HG03280 (cell line): ENCODE results near the gene FBXO40.

Experiments used
- ATAC-seq: cut with Tn5 transposase; IDR thresholded peaks from one replicate; pipeline ENCODE4 v1.9.1; 2021; ENCODE audit warnings: mild to moderate bottlenecking, moderate library complexity; ENCODE audit not compliant: unreplicated experiment

The FBXO40 gene

DNA sequence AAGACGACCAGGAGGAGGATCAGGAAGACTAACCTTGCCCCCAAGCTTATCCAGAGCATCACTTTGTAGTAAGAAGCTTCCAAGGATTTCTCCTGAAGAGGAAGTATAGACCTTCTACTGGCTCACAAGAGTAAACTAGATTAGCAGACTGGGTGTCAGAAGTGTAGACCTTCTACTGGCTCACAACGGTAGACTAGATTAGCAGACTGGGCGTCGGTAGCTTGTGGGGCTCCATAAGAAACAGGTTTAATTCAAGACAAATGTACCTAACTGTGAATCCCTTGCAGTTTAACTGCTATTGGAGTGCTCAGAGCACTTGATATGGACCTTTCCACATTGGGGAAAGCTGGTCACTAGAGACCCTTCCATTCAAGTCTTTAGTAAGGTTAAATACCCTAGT is 12.9 kb downstream of the FBXO40 start:
- no peak for ATAC-seq

- ATAC-seq, result no peak
These were observed 26.5 kb downstream of the FBXO40 start for GRCh38 chr3:121619691-121620090.

DNA sequence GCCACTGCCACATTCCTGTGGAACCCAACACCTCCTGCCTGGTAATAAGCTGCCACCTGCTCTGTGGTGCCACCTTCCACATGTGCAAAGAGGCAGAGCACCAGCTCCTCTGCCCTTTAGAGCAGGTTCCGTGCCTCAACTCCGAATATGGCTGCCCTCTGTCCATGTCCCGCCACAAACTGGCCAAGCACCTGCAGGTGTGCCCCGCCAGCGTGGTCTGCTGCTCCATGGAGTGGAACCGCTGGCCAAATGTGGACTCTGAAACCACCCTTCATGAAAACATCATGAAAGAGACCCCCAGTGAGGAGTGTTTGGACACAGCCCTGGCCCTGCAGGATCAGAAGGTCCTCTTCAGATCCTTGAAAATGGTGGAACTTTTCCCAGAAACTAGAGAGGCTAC is 28.3 kb downstream of the FBXO40 start:
- no peak for ATAC-seq

GRCh38 chr3:121624147-121624899 is 31.1 kb downstream of the FBXO40 start:
- ATAC-seq, result no peak

GRCh38 chr3:121626495-121626894 is 33.3 kb downstream of the FBXO40 start:
- no peak for ATAC-seq

DNA sequence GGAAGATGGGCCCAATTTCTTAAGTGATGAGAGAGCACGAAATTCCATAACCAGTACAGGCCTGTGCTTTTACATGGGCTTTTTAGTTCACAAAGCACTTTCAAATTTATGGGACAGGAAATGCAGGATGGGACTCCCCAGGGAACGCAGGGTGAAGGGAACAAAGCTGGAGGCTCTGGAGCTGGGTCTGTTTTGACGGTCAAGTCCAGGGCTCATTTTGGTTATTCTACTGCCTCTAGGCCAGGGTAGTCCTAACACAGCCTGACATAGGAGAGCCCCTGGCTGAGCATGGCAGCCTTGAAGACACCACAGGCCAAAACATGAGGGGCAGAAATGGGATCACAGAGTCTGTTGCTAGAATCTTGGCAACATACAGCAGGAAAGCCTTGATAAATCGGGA is 34.0 kb downstream of the FBXO40 start:
- no peak for ATAC-seq

DNA sequence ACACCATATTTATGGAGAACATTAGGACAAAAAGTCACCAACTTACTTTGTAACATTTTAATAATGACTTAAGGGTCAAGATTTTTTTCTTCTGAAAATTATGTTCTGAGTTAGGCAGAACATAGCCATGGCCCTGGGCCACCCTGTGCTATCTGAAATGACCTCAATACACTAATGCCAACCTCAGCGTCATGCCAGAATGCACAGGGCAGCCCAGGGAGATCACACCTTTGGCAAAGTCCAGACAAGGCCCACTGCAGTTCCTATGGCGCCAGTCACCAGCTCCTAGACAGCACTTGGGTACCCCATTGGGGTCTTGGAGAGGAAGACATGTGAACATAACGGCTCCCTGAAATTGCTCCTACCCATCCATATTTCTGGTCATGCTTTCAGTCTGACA is 34.4 kb downstream of the FBXO40 start:
- ATAC-seq, result no peak

GRCh38 chr3:121629601-121630000 is 36.4 kb downstream of the FBXO40 start:
- no peak for ATAC-seq

GRCh38 chr3:121630355-121630754 is 37.2 kb downstream of the FBXO40 start:
- no peak for ATAC-seq

- ATAC-seq, result no peak
These were observed 44.7 kb downstream of the FBXO40 start for GRCh38 chr3:121637922-121638321.

GRCh38 chr3:121641127-121641526 is 47.9 kb downstream of the FBXO40 start:
- no peak for ATAC-seq

DNA sequence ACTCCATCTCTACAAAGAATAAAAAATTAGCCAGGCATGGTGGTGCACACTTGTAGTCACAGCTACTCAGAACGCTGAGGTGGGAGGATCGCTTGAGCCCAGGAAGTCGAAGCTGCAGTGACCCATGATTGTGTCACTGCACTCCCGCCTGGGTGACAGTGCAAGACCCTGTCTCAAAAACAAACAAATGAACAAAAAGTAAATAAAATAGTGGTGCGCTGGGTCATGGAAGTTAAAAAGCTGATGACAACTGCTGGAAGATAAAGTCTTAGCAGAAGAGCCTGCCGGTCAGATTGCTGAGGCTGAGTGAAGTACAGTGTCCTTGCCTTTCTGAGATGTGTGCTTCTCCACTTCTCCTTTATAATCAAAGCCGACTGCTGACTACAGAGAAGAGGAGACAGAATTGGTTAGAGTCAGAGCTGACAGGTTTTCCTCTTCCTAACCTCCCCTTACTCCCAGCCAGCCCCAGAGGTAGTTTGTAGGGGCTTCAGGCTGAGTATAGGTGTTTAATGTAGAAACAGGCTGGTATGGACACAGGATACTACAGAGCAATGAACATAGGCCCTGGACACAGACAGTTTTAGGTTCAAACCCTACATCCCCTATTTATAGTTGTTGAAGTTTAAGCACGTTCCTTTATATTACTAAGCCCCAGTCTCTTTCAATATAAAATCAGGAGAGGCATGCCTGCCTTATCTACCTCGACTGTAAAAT is 49.6 kb downstream of the FBXO40 start:
- ATAC-seq, result no peak

DNA sequence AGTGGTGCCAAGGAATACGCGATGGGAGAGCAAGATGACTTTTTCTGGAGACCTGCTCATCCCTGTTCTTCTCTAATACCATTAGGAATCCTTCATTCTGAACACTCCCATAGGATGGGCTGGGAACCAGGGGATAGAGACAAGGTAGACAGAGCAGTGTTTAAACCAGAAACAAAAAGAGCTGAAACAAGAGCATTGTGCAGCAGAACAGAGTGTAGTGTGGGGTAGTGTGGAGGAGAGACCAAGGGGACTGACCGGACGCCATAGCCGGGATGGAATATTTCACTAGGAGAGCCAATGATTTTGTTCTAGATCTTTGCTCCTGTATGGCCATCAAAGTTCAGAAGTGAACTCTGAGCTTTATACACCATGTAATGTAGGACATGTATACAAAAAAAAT is 51.9 kb downstream of the FBXO40 start:
- ATAC-seq, result no peak

- no peak for ATAC-seq
These were observed 55.2 kb downstream of the FBXO40 start for GRCh38 chr3:121648219-121648958.

DNA sequence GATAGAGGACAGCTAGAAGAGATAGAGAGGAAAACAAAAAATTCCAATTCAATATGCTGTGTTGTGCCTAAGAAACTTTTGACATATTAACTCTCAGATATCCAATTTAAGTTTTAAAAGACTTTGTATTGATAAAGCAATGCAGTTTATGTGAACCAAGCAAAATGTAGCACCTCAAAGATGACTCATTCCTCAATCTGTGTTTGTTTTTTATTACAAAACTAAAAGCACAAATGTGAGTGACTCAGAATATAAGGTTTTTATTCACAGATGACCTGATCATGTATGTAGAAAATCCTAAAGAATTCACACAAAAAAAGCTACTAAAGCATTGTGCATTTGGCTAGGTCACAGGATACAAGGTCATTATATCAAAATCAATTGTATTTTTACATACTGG is 56.5 kb downstream of the FBXO40 start:
- ATAC-seq, result no peak

GRCh38 chr3:121651684-121652083 is 58.5 kb downstream of the FBXO40 start:
- ATAC-seq, result no peak

- no peak for ATAC-seq
These were observed 61.6 kb downstream of the FBXO40 start for GRCh38 chr3:121654493-121655385.

- ATAC-seq, result no peak
These were observed 65.7 kb downstream of the FBXO40 start for GRCh38 chr3:121658716-121659435.

GRCh38 chr3:121659586-121659985 is 66.4 kb downstream of the FBXO40 start:
- ATAC-seq, result no peak
